MCF 10A (cell line): ENCODE results near the gene DCLK1. TPM values are rescaled to one million over a fixed set of nuclear protein-coding genes. Genes with fewer than 3 reads are reported as not detected.

Experiments used
- BruUV-seq: library from RNA; stranded (reverse); fragments of 400-500 nt; replicated peaks from 2 replicates; lab custom pipeline; 2021; lab: Mats Ljungman, UMichigan
- CTCF ChIA-PET: fragments of 300-600 bp; sonication (Branson Sonifier 250); formaldehyde crosslinking; extraction: SDS; loops from one replicate; lab custom pipeline; 2021; ENCODE audit warnings: antibody characterized with exemption, inconsistent platforms; lab: Yijun Ruan, JAX
- POLR2A ChIA-PET: fragments of 300-600, 350-650 bp; sonication (Branson Sonifier 250); formaldehyde crosslinking; extraction: SDS; loops from one replicate; lab custom pipeline; 2020; ENCODE audit warnings: antibody characterized with exemption, inconsistent platforms; lab: Yijun Ruan, JAX
- DNase-seq: peaks from one replicate; pipeline ENCODE4 v3.0.0-alpha.2; 2018; ENCODE audit not compliant: unreplicated experiment
- H3K27ac Mint-ChIP-seq: one replicate; pipeline ENCODE4 v1.8.0; 2022; ENCODE audit warnings: mild to moderate bottlenecking, low read depth, mixed read lengths; ENCODE audit not compliant: unreplicated experiment
- H3K27me3 Mint-ChIP-seq: one replicate; pipeline ENCODE4 v1.8.0; 2022; ENCODE audit warnings: mixed read lengths; ENCODE audit not compliant: insufficient read depth, unreplicated experiment
- H3K36me3 Mint-ChIP-seq: one replicate; pipeline ENCODE4 v1.8.0; 2022; ENCODE audit warnings: mild to moderate bottlenecking, moderate library complexity, mixed read lengths; ENCODE audit not compliant: insufficient read depth, unreplicated experiment
- H3K4me1 Mint-ChIP-seq: one replicate; pipeline ENCODE4 v1.8.0; 2022; ENCODE audit warnings: mixed read lengths; ENCODE audit not compliant: insufficient read depth, unreplicated experiment
- H3K4me3 Mint-ChIP-seq: one replicate; pipeline ENCODE4 v1.8.0; 2022; ENCODE audit warnings: mild to moderate bottlenecking, moderate library complexity, mixed read lengths; ENCODE audit not compliant: unreplicated experiment
- H3K9me3 Mint-ChIP-seq: one replicate; pipeline ENCODE4 v1.8.0; 2022; ENCODE audit warnings: mixed read lengths; ENCODE audit not compliant: unreplicated experiment
- CTCF ChIP-seq: fragments of 200-600 bp; IDR thresholded peaks from one replicate; pipeline ENCODE4 v1.8.0; 2022; ENCODE audit warnings: antibody characterized with exemption, mild to moderate bottlenecking; ENCODE audit not compliant: unreplicated experiment
- intact Hi-C: fragments of 100-400 bp; cut with micrococcal nuclease; formaldehyde crosslinking; loops from 2 replicates; pipeline ENCODE4 v1.14.1; 2022
- total RNA-seq: library from RNA; stranded (reverse); gene quantifications from 2 replicates; pipeline ENCODE4 v1.2.3, GENCODE V29; 2022

DCLK1 gene
- total RNA-seq, 1 experiment from 2014 or later: 0.44 TPM

GRCh38 chr13:35917252-35917941 is 213.8 kb downstream of the DCLK1 start:
- POLR2A ChIA-PET: interaction anchor here (0.6 kb wide), 1 partner anchor 31 kb away, joined by 5 read pairs; no protein-coding TSS in a partner anchor
- H3K4me3 Mint-ChIP-seq: no peak overlapping the region
- intact Hi-C loops: no loop called here
- no peaks in the 10 kb centered on the region for H3K9me3 Mint-ChIP-seq
- TF ChIP-seq CTCF: no peak
- no peak for DNase-seq
- H3K36me3 Mint-ChIP-seq: peaks cover 5% of the 10 kb centered on the region
- CTCF ChIA-PET: interaction anchor here (0.7 to 1.1 kb wide), 2 partner anchors 11 to 1204 kb away, joined by 3 read pairs; no protein-coding TSS in a partner anchor
- no peaks in the 10 kb centered on the region for H3K4me1 Mint-ChIP-seq
- H3K27me3 Mint-ChIP-seq: no peaks in the 10 kb centered on the region
- no TSS peak for BruUV-seq
- no peak overlapping the region for H3K27ac Mint-ChIP-seq

- peaks cover 4% of the 10 kb centered on the region for H3K36me3 Mint-ChIP-seq
- no peaks in the 10 kb centered on the region for H3K27me3 Mint-ChIP-seq
- intact Hi-C loops: no loop called here
- H3K27ac Mint-ChIP-seq: no peak overlapping the region
- no peaks in the 10 kb centered on the region for H3K9me3 Mint-ChIP-seq
- POLR2A ChIA-PET: no interaction called here
- no peak for DNase-seq
- BruUV-seq: no TSS peak
- no peaks in the 10 kb centered on the region for H3K4me1 Mint-ChIP-seq
- TF ChIP-seq CTCF: no peak
- CTCF ChIA-PET: interaction anchor here (0.6 to 1.1 kb wide), 3 partner anchors 12 to 98 kb away, joined by 3 to 4 read pairs (median 4); no protein-coding TSS in a partner anchor
- no peak overlapping the region for H3K4me3 Mint-ChIP-seq
Observed at GRCh38 chr13:35916146-35916545, 215.0 kb downstream of the DCLK1 start.

GRCh38 chr13:35914662-35915061 is 216.5 kb downstream of the DCLK1 start:
- intact Hi-C loops: no loop called here
- CTCF ChIA-PET: interaction anchor here (0.6 to 0.7 kb wide), 2 partner anchors 13 to 99 kb away, joined by 4 read pairs; no protein-coding TSS in a partner anchor
- Mint-ChIP-seq H3K27me3 (no peaks in the 10 kb centered on the region), H3K27ac (no peak overlapping the region), H3K4me1 (no peaks in the 10 kb centered on the region), H3K4me3 (no peak overlapping the region), H3K9me3 (no peaks in the 10 kb centered on the region), H3K36me3 (no peaks in the 10 kb centered on the region)
- no peak for TF ChIP-seq CTCF
- no TSS peak for BruUV-seq
- no peak for DNase-seq
- POLR2A ChIA-PET: no interaction called here

GRCh38 chr13:35912841-35913240 is 218.3 kb downstream of the DCLK1 start:
- CTCF ChIA-PET: interaction anchor here (0.7 to 1.1 kb wide), 3 partner anchors 80 to 132 kb away, joined by 3 to 5 read pairs (median 4); no protein-coding TSS in a partner anchor
- no peaks in the 10 kb centered on the region for H3K27me3 Mint-ChIP-seq
- H3K4me3 Mint-ChIP-seq: no peak overlapping the region
- H3K4me1 Mint-ChIP-seq: no peaks in the 10 kb centered on the region
- POLR2A ChIA-PET: no interaction called here
- no TSS peak for BruUV-seq
- TF ChIP-seq CTCF: no peak
- no peak overlapping the region for H3K27ac Mint-ChIP-seq
- DNase-seq: no peak
- no peaks in the 10 kb centered on the region for H3K36me3 Mint-ChIP-seq
- intact Hi-C loops: no loop called here
- H3K9me3 Mint-ChIP-seq: no peaks in the 10 kb centered on the region
